RWPE1 (cell line): ENCODE data around the gene DCDC1.

Experiments used
- CTCF ChIA-PET: fragments of 350-600 bp; sonication (Branson Sonifier 250); formaldehyde crosslinking; extraction: SDS; loops from one replicate; lab custom pipeline; 2021; lab: Yijun Ruan, JAX
- POLR2A ChIA-PET: fragments of 400-600 bp; formaldehyde crosslinking; extraction: SDS; loops from one replicate; lab custom pipeline; 2020; ENCODE audit warnings: antibody characterized with exemption; ENCODE audit not compliant: low non-redundant PET; lab: Yijun Ruan, JAX
- DNase-seq: peaks from one replicate; pipeline ENCODE4 v3.0.0; 2012; ENCODE audit warnings: low spot score
- H3K27ac ChIP-seq: fragments of 450-650 bp; 2 replicates; pipeline ENCODE4 v1.5.1; 2017
- TF ChIP-seq, protein P1 (sequence below): fragments of 450-650 bp; conservative IDR thresholded peaks from 2 replicates; pipeline ENCODE4 v1.5.1; 2017; ENCODE audit warnings: low read depth, mild to moderate bottlenecking

The DCDC1 gene

DNA sequence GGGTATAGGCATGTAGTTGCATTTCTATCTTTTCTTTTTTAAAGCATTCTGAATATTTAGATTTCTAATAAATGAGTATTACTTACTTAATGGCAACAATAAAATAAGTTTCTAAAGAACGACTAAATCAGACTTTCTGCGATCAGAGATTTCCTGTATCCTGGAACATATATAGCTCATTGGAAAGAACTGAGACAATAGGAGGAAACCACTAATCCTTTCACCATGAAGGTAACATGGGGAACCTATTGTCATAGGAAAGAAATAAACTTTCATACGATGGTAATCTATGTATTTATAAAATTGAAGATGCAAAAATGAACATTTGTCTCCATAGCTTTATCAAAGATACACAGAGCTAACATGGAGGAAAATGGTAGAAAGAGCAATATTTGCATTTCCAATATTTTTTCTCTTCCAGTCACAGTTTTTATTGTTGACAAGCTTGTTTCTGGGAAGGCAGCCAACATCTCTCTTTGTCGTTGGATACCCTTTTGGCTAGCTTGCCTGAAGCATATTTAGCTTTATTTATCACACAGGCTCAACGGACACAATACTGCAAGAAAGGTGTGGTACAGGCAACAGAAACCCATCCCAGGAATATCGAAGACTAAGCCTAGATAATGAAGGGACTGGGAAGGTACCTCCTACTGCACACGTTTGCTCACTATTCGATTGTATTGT is 490.1 kb downstream of the DCDC1 start:
- H3K27ac ChIP-seq: no peak overlapping the region
- DNase-seq: no peak
- ChIA-PET POLR2A (no interaction called here), CTCF (no interaction called here)
- TF ChIP-seq, protein P1, sequence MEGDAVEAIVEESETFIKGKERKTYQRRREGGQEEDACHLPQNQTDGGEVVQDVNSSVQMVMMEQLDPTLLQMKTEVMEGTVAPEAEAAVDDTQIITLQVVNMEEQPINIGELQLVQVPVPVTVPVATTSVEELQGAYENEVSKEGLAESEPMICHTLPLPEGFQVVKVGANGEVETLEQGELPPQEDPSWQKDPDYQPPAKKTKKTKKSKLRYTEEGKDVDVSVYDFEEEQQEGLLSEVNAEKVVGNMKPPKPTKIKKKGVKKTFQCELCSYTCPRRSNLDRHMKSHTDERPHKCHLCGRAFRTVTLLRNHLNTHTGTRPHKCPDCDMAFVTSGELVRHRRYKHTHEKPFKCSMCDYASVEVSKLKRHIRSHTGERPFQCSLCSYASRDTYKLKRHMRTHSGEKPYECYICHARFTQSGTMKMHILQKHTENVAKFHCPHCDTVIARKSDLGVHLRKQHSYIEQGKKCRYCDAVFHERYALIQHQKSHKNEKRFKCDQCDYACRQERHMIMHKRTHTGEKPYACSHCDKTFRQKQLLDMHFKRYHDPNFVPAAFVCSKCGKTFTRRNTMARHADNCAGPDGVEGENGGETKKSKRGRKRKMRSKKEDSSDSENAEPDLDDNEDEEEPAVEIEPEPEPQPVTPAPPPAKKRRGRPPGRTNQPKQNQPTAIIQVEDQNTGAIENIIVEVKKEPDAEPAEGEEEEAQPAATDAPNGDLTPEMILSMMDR: no peak

DNA sequence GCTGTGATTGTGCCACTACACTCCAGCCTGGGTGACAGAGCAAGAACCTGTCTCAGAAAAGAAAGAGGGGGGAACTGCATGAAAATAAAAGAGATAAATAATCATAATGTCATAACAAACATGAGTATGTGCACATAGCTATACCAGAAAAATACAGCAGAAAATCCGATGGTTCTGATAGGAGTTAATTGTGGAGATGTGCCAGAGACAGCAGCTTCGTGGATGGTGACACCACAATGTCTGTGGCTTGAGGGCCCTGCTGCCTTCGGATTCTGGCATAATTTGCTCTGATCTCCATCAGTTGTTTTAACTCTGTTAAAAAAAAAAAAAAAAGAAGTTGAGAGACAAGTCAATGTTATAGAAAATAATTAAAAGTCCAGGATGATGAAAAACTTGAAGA is 491.1 kb downstream of the DCDC1 start:
- TF ChIP-seq, protein P1: no peak
- ChIA-PET CTCF (no interaction called here), POLR2A (no interaction called here)
- DNase-seq: no peak
- no peak overlapping the region for H3K27ac ChIP-seq

DNA sequence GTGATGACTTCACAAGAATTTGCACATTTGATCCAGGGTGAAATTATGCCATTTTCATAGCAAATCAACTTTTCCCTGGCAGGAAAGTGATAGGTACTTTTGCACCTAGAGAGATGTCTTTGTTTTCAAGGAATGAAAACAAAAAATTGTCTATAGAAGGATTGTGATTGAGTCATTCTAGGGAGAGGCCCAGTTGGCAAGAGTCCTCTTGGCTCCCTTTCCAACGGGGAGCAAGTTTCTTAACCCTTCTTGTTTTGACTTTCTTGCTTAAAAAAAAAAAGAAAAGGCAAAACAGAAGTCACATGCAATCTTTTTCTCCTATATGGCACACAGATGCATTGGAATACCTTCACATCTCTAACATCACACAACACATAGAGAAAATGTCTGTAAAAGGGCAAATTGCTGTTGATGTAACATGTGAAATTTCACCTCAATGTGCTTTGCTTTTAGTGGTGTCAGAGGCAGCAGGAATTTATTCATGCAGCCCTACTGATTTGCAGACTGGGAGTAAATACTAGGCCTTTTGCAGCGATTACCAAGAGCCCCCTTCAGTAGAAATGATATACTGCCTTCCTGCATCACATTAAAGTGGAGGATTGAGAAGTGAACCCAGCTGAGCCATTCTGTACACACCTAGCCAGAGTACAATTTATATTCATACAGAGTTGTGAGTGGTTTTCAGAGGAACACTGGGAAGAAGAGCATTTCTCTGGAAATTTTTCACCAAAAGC is 492.7 kb downstream of the DCDC1 start:
- TF ChIP-seq, protein P1: no peak
- DNase-seq: no peak
- CTCF ChIA-PET: no interaction called here
- POLR2A ChIA-PET: no interaction called here
- no peak overlapping the region for H3K27ac ChIP-seq

DNA sequence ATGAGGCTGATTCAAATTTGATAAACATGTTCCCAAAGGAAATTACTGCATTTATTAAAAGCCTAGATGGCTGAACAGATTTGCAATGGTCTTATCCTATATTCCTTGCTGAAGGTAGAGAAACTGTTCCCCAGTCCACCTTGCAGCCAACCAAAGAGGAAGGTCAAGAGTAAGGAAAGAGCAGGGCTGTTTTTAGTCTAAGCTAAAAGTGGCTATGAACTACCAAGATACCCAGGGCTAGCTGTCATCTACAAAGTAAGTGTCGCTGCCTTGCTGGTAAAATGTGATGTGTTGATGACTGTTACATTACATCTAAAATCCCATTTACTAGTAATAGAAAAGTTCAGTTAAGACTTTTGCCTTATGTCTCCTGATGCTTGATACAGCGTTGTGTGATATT is 493.3 kb downstream of the DCDC1 start:
- TF ChIP-seq, protein P1: no peak
- no peak for DNase-seq
- ChIA-PET POLR2A (no interaction called here), CTCF (no interaction called here)
- no peak overlapping the region for H3K27ac ChIP-seq

DNA sequence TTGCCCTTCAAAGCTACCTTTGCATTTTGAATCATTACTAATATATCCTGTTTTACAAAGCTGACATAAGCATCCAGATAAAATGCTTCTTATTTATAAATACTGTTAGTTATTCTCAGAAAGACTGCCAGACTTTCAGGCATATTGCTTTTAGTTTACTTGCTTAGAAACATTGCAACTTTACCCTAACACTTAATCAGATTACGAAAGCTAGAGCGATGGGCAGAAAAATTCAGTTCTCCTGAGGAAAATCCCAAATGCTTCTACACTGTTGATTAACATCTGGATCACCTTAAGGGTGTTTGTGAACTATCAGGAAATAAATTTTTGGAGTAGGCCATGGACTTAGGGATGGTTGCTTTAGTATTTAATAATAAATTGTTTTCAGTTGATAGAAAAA is 493.7 kb downstream of the DCDC1 start:
- ChIA-PET POLR2A (no interaction called here), CTCF (no interaction called here)
- no peak overlapping the region for H3K27ac ChIP-seq
- TF ChIP-seq, protein P1: no peak
- DNase-seq: no peak

DNA sequence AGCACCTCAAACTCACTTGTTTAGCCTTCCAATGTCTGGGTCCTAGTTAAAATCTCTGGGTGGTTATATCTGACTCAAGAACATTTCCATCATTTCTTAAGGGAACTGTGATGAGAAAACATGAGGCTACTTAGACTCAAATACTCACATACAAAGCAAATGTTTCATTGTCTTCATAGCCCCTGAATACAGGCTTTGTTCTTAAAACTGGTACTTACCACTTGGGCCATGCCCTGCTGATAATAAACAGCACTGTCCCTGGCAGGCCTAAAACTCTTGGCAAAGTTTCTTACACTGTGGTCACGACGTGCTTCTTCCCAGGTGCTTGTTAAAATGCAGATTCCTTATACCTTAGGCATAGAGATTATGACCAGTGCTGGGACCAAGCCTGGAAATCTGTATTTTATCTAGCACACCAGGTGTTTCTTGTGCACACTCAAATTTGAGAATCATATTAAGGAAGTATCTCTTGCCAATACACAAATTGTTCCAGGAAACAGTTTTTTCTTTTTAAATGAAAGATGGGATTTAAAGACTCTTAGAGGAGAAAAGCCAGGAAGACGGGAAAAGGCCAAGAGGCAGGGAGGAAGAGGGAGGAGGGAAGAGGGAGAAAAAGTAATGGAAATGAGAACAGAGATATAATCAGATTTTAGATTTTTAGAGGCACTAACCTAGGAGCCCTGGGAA is 495.5 kb downstream of the DCDC1 start:
- POLR2A ChIA-PET: no interaction called here
- CTCF ChIA-PET: interaction anchor here (0.5 kb wide), 1 partner anchor 29 kb away, joined by 3 read pairs; no protein-coding TSS in a partner anchor
- no peak overlapping the region for H3K27ac ChIP-seq
- TF ChIP-seq, protein P1: no peak
- no peak for DNase-seq
